Melanocyte of skin (primary cell): ENCODE measurements around the gene PCDHGB2. TPM values are rescaled to one million over a fixed set of nuclear protein-coding genes. Genes with fewer than 3 reads are reported as not detected.

Experiments used
- total RNA-seq, 2 donors: library from RNA; depleted of rRNA; stranded (reverse); fragments of >200 nt; gene quantifications; 2 replicates each; pipeline ENCODE4 v1.2.3, GENCODE V29; 2012

Gene PCDHGB2
- total RNA-seq: 1 to 10 TPM in 1 of 2 donors, under 1 TPM in 1; 0.67 to 1.0 TPM

GRCh38 chr5:141359790-141360426 lies at the start of gene PCDHGB2:
PCDHGB2 (plus strand) TSS chr5:141359994; CDS start chr5:141360136, 142 bp downstream.

DNA sequence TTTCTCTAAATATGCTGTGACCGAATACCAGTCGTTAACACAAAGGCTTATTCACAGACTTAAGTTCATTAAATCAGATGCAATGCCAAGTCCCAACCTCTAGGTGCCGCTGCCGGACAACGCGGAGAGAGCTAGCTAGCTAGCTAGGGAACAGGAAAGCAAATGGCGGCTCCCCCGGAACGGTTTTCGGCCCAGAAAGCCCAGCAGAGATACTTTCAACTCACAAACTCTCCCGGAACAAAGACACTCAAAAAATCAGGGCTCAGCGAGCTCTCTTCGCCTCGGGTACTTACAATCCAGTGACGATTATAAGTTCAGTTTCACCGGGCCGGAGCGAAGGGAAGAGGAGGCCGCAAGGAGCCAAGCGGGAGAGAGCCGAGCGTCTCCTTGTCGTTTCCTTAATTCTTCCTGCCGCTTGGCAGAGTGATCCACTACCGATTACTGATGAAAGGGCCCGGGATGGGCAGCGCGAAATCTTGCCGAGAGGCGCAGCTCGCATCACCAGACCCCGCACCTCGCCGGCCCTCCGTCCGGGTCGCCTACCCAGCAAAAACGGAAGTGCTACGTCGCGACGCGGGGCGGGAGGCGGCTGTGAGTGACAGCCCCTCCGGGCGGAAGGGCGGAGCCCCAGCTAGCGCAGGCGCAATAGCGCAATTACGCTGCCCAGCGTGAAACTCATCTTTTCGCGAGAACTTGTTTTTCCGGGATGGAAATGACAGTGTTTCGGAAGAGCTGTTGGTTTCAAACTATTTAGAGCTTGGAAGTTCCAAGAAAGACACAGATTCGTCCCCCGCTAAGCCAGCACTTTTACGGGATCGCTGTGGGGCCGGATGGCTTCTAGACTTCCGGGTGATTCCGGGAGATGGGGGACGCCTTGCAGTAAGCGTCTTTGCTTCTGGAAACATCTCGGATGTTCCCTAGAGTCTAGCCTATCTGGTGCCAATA lies 39.3 kb upstream of the PCDHGB2 start, which contains the start of gene TAF7:
TSS of gene TAF7 (minus strand) at position 560 of the 945 bp plus-strand sequence. CDS start 740 bp downstream, outside the sequence.

DNA sequence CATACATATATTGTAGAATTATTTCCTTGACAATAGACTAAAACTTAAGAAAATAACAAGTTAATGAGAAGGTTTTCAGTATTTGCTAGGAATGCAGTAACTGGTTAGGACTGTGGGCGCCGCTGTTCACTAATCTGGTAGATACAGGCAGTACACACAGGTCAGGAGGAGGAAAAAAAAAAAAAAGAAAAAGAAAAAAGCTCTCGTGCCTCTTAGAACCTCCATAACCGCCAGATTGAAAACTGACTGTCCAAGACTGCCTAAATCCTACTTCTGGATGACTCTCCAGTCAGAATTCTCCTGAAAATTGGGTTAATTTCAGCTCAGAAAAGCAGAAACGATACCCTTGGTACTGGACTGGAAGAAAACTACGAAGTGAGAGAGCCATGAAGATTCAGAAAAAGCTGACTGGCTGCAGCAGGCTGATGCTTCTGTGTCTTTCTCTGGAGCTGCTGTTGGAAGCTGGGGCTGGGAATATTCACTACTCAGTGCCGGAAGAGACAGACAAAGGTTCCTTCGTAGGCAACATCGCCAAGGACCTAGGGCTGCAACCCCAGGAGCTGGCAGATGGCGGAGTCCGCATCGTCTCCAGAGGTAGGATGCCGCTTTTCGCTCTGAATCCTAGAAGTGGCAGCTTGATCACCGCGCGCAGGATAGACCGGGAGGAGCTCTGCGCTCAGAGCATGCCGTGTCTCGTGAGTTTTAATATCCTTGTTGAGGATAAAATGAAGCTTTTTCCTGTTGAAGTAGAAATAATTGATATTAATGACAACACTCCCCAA lies 29.3 kb upstream of the PCDHGB2 start, which contains the start of gene PCDHGA1:
TSS of gene PCDHGA1 (plus strand) at position 216 of the 782 bp plus-strand sequence.

GRCh38 chr5:141338538-141339306 lies 21.1 kb upstream of the PCDHGB2 start, which contains the start of gene PCDHGA2:
PCDHGA2 (plus strand) TSS chr5:141338760.

DNA sequence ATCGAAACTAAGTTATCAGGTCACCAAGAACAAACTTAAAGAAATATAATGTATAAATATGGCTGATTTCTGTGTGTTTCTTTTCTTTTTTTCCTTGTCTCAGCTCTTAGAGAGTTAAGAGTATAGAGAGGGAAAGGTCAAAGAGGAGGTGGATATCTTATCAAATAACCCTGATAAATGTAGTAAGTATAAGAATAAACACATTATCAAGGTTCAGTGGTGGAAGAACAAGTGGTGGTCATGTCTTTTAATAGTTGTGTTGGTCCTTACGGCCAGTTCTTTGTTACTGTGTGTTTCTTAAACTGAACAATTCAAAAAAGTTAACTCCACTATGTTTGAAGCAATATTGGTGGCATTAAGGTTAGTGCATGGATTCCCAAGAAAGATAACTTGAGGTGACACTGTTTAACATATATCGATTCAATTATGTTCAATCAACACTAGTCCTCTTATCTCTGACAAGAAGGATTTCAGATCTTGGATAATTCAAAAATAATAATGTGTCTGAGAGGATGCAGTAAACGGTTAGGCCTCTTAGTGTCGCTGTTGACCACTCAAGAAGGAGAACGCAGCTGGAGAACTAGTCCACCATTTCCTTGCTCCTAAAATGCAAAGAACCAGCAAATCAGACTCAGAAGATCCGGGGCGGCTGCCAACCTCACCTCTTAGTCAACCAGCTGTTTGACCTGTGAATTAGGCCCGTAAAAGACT lies 16.4 kb upstream of the PCDHGB2 start, which contains the start of gene PCDHGA3:
TSS of gene PCDHGA3 (plus strand) at position 588 of the 711 bp plus-strand sequence. CDS start 205 bp downstream, outside the sequence.

DNA sequence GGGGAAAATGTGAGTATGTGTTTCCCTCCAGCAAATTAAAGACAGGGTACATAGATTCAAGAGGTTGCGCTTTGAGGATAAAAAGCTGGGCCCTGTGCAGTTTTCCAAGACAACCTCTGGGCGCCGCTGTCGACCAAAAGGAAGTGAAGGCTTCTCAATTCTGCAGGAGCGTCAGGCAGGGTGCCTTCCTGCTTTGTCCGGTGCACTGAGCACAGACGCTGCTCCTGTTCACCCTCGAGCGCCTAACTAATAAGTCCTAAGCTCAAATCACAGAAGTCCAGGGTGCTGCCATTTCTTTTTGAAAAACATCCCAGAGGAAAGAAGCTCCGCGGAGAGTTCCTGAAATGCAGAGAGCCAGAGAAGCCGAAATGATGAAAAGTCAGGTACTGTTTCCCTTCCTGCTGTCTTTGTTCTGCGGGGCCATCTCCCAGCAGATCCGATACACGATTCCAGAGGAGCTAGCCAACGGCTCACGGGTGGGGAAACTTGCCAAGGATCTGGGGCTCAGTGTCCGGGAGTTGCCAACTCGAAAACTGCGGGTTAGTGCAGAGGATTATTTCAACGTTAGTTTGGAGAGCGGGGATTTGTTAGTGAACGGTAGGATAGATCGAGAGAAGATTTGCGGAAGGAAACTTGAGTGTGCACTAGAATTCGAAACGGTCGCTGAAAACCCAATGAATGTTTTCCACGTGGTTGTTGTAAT lies 9.7 kb upstream of the PCDHGB2 start, which contains the start of gene PCDHGB1:
TSS of gene PCDHGB1 (plus strand) at position 183 of the 703 bp plus-strand sequence. CDS start at position 345, 162 bp downstream.

GRCh38 chr5:141354900-141355469 lies 4.8 kb upstream of the PCDHGB2 start, which contains the start of gene PCDHGA4:
PCDHGA4 (plus strand) TSS chr5:141355021; CDS start chr5:141355108, 87 bp downstream.

GRCh38 chr5:141363952-141364660 lies 4.3 kb downstream of the PCDHGB2 start, which contains the start of gene PCDHGA5:
PCDHGA5 (plus strand) TSS chr5:141364162; CDS start chr5:141364331, 169 bp downstream.

GRCh38 chr5:141369994-141370848 lies 10.4 kb downstream of the PCDHGB2 start, which contains the start of gene PCDHGB3:
PCDHGB3 (plus strand) TSS chr5:141370242; CDS start chr5:141370395, 153 bp downstream.

GRCh38 chr5:141373673-141374317 lies 14.0 kb downstream of the PCDHGB2 start, which contains the start of gene PCDHGA6:
PCDHGA6 (plus strand) TSS chr5:141373891; CDS start chr5:141374084, 193 bp downstream.

DNA sequence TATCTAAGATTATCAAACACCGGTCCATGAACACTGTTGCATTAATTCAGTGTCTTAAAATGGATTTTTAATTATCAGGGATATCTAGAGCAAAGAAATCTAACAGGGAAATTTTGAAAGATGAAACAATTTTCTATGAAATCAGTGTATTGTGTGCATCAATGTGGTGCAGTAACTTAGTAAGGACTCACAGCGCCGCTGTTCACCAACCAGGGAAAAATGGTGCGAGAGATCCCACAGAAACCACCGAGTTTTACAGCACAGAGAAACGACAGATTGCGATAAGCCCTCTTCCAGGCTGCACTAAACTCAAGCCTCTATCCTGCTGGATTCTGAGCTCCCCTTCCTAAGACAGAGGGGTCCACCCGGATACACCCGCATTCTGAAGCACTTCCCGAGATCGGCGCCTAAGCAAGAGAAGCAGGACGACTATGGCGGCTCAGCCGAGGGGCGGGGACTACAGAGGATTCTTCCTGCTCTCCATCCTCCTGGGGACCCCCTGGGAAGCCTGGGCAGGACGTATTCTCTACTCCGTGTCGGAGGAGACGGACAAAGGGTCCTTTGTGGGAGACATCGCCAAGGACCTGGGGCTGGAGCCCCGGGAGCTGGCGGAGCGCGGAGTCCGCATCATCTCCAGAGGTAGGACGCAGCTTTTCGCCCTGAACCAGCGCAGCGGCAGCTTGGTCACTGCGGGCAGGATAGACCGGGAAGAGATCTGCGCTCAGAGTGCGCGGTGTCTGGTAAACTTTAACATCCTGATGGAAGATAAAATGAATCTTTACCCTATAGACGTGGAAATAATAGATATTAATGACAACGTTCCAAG lies 22.9 kb downstream of the PCDHGB2 start, which contains the start of gene PCDHGA7:
TSS of gene PCDHGA7 (plus strand) at position 274 of the 826 bp plus-strand sequence. CDS start at position 432, 158 bp downstream.

DNA sequence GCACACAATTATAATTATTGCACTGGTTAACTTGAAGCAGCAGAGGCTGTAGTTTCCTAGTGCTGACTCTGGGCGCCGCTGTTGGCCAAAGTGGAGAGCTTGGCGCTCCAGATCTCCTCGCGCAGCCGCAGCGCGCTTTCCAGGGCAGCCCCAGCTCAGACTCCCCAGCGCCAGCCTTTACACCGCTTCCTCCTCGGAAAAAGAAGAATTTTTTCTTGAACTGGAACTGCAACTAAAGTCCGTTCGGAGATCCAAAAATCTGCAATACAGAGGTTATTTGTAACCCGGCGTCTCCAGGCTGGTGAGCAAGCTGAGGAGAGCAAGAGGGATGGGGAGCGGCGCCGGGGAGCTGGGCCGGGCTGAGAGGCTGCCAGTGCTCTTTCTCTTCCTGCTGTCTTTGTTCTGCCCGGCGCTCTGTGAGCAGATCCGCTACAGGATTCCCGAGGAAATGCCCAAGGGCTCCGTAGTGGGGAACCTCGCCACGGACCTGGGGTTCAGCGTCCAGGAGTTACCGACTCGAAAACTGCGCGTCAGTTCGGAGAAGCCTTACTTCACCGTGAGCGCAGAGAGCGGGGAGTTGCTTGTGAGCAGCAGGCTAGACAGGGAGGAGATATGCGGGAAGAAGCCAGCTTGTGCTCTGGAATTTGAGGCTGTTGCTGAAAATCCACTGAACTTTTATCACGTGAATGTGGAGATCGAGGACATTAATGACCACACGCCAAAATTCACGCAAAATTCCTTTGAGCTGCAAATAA lies 27.9 kb downstream of the PCDHGB2 start, which contains the start of gene PCDHGB4:
TSS of gene PCDHGB4 (plus strand) at position 142 of the 755 bp plus-strand sequence. CDS start at position 329, 187 bp downstream.

DNA sequence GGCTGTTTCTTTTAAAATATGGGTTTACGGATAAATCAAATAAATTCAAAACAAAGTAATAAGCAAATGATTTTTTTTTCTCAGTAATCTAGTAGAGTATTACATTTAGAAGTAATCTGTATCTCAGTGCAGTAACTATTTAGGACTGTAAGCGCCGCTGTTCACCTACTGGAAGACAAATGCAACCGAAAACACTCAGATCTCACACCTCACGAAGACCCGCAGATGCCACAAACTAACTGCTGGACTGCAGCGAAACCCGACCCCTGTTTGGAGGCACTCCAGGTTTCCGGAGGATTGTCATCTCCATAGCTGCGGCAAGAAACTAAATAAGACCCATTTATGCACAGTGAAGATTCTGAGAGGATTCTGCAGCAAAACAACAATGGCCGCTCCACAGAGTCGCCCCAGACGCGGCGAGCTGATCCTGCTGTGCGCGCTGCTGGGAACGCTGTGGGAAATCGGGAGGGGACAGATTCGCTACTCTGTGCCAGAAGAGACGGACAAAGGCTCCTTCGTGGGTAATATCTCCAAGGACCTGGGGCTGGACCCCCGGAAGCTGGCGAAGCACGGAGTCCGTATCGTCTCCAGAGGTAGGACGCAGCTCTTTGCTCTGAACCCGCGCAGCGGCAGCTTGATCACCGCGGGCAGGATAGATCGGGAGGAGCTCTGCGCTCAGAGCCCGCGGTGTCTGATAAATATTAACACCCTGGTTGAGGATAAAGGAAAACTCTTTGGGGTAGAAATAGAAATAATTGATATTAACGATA lies 32.8 kb downstream of the PCDHGB2 start, which contains the start of gene PCDHGA8:
TSS of gene PCDHGA8 (plus strand) at position 205 of the 770 bp plus-strand sequence. CDS start at position 386, 181 bp downstream.

